H1 (cell line): ENCODE results near the gene GLS. TPM values are rescaled to one million over a fixed set of nuclear protein-coding genes. Genes with fewer than 3 reads are reported as not detected.

Experiments used
- CTCF ChIA-PET: fragments of 300-600 bp; sonication (Branson Sonifier 250); formaldehyde crosslinking; loops from one replicate; lab custom pipeline; 2021; ENCODE audit not compliant: partially characterized antibody; lab: Charles Lee
- POLR2A ChIA-PET: fragments of 300-600 bp; sonication (Branson Sonifier 250); formaldehyde crosslinking; loops from one replicate; lab custom pipeline; 2021; ENCODE audit warnings: inconsistent platforms; ENCODE audit not compliant: partially characterized antibody; lab: Charles Lee
- DNase-seq, 2 experiments: peaks; one replicate each; pipeline versions ENCODE4 v3.0.0 to v3.0.0-alpha.2; 2010 to 2022; ENCODE audit warnings: low spot score in 2 of 2, low read depth in 1 of 2, mixed read lengths in 1 of 2
- FAIRE-seq: peaks from 2 replicates; lab custom pipeline; 2011; peaks lifted over from hg19 to GRCh38; lab: Jason Lieb, UNC
- H2AFZ ChIP-seq: 2 replicates; pipeline ENCODE4 v1.8.1; 2012; ENCODE audit warnings: low read length, inconsistent platforms
- H2AK5ac ChIP-seq: 2 replicates; pipeline ENCODE4 v1.6.1; 2013; ENCODE audit warnings: low read depth, low read length
- H2BK120ac ChIP-seq: replicated peaks from 2 replicates; pipeline ENCODE3; 2013; ENCODE audit warnings: low read depth, low read length, inconsistent platforms
- H2BK12ac ChIP-seq: 2 replicates; pipeline ENCODE4 v1.6.1; 2013; ENCODE audit warnings: low read depth, low read length
- H2BK15ac ChIP-seq: 2 replicates; pipeline ENCODE4 v1.6.1; 2013; ENCODE audit warnings: low read length
- H2BK20ac ChIP-seq: 2 replicates; pipeline ENCODE4 v1.6.1; 2013; ENCODE audit warnings: low read length
- H2BK5ac ChIP-seq: 2 replicates; pipeline ENCODE4 v1.6.1; 2013; ENCODE audit warnings: low read depth, low read length
- H3K14ac ChIP-seq: 2 replicates; pipeline ENCODE4 v1.6.1; 2013; ENCODE audit warnings: inconsistent platforms; ENCODE audit not compliant: insufficient read length
- H3K18ac ChIP-seq: 2 replicates; pipeline ENCODE4 v1.6.1; 2013; ENCODE audit warnings: low read length; ENCODE audit errors: extremely low read depth
- H3K23ac ChIP-seq: 2 replicates; pipeline ENCODE4 v1.6.1; 2013; ENCODE audit warnings: inconsistent platforms; ENCODE audit not compliant: insufficient read length
- H3K23me2 ChIP-seq: 2 replicates; pipeline ENCODE4 v1.6.1; 2013; ENCODE audit warnings: low read depth, low read length
- H3K27ac ChIP-seq: 2 replicates; pipeline ENCODE4 v1.6.1; 2011; ENCODE audit warnings: low read depth, low read length, inconsistent platforms
- H3K27me3 ChIP-seq, 4 experiments: replicated peaks in 1 of 4; 1 replicate in 1 of 4; 2 replicates in 3 of 4; pipeline versions ENCODE4 v1.6.1 to v1.8.1; 2011 to 2013; ENCODE audit warnings: low read length in 3 of 4, mild to moderate bottlenecking in 3 of 4, inconsistent platforms in 2 of 4, mixed read lengths in 2 of 4, moderate library complexity in 1 of 4; ENCODE audit not compliant: control insufficient read depth in 3 of 4, insufficient read depth in 3 of 4; ENCODE audit errors: extremely low read depth in 1 of 4
- H3K36me3 ChIP-seq, 4 experiments: 2 replicates each; pipeline versions ENCODE4 v1.6.1 to v1.8.1; 2011 to 2013; ENCODE audit warnings: mild to moderate bottlenecking in 4 of 4, low read length in 3 of 4, moderate library complexity in 2 of 4, control low read depth in 1 of 4, inconsistent platforms in 1 of 4; ENCODE audit not compliant: insufficient read depth in 4 of 4, control insufficient read depth in 2 of 4
- H3K4ac ChIP-seq: replicated peaks from 2 replicates; pipeline ENCODE3; 2013; ENCODE audit warnings: low read length, low read depth, mixed read lengths, inconsistent platforms; ENCODE audit not compliant: insufficient read length
- H3K4me1 ChIP-seq, 4 experiments: replicated peaks in 1 of 4; 1 replicate in 1 of 4; 2 replicates in 3 of 4; pipeline versions ENCODE4 v1.6.1 to v1.8.1; 2011 to 2013; ENCODE audit warnings: low read length in 3 of 4, inconsistent platforms in 2 of 4, mixed read lengths in 1 of 4; ENCODE audit not compliant: insufficient read depth in 4 of 4, control insufficient read depth in 3 of 4
- H3K4me2 ChIP-seq, 2 experiments: 2 replicates each; pipeline versions ENCODE4 v1.6.1 to v1.8.1; 2011 to 2013; ENCODE audit warnings: low read depth in 2 of 2, low read length in 2 of 2, control low read depth in 1 of 2, inconsistent platforms in 1 of 2, mild to moderate bottlenecking in 1 of 2; ENCODE audit not compliant: insufficient read depth in 1 of 2
- H3K4me3 ChIP-seq, 4 experiments: fragments of 200-600, 300-600 bp in 1 of 4; sonication (generic), shearing (Covaris generic), sonication (Bioruptor Twin) in 1 of 4; 2 replicates each; pipeline versions ENCODE4 v1.5.1 to v1.8.1; 2011 to 2016; ENCODE audit warnings: low read length in 4 of 4, low read depth in 3 of 4, control low read depth in 2 of 4, inconsistent platforms in 2 of 4, mild to moderate bottlenecking in 2 of 4, mixed read lengths in 1 of 4, moderate library complexity in 1 of 4; ENCODE audit not compliant: insufficient read depth in 2 of 4; ENCODE audit errors: extremely low read depth in 1 of 4
- H3K56ac ChIP-seq: replicated peaks from 2 replicates; pipeline ENCODE3; 2013; ENCODE audit warnings: low read depth, mild to moderate bottlenecking, mixed read lengths, low read length, inconsistent platforms; ENCODE audit not compliant: insufficient read length
- H3K79me1 ChIP-seq: 2 replicates; pipeline ENCODE4 v1.6.1; 2013; ENCODE audit warnings: low read depth, low read length, control low read depth
- H3K79me2 ChIP-seq, 2 experiments: 2 replicates each; pipeline versions ENCODE4 v1.6.1 to v1.8.1; 2012 to 2013; ENCODE audit warnings: low read length in 2 of 2, mild to moderate bottlenecking in 2 of 2, inconsistent platforms in 1 of 2; ENCODE audit not compliant: insufficient read depth in 2 of 2, control insufficient read depth in 1 of 2
- H3K9ac ChIP-seq, 4 experiments: replicated peaks in 1 of 4; 1 replicate in 1 of 4; 2 replicates in 3 of 4; pipeline versions ENCODE4 v1.6.1 to v1.8.1; 2011 to 2013; ENCODE audit warnings: low read depth in 3 of 4, low read length in 3 of 4, control low read depth in 2 of 4, mild to moderate bottlenecking in 2 of 4, moderate library complexity in 2 of 4, inconsistent platforms in 1 of 4; ENCODE audit errors: extremely low read depth in 1 of 4
- H3K9me3 ChIP-seq, 2 experiments: 2 replicates each; pipeline versions ENCODE4 v1.6.1 to v1.8.1; 2012 to 2013; ENCODE audit warnings: mild to moderate bottlenecking in 2 of 2, moderate library complexity in 2 of 2, control low read depth in 1 of 2, inconsistent platforms in 1 of 2, low read depth in 1 of 2, low read length in 1 of 2, mixed read lengths in 1 of 2; ENCODE audit not compliant: insufficient read depth in 2 of 2
- H4K20me1 ChIP-seq, 2 experiments: replicated peaks in 1 of 2; 2 replicates each; pipeline versions ENCODE3 to v1.8.1; 2011 to 2013; ENCODE audit warnings: inconsistent platforms in 2 of 2, low read length in 2 of 2, mild to moderate bottlenecking in 1 of 2; ENCODE audit not compliant: insufficient read depth in 2 of 2, control insufficient read depth in 1 of 2
- H4K5ac ChIP-seq: 2 replicates; pipeline ENCODE4 v1.6.1; 2013; ENCODE audit warnings: low read length, low read depth, mixed read lengths, inconsistent platforms; ENCODE audit not compliant: insufficient read length
- H4K8ac ChIP-seq: 2 replicates; pipeline ENCODE4 v1.8.0; 2013; ENCODE audit warnings: mild to moderate bottlenecking, moderate library complexity, low read length, inconsistent platforms; ENCODE audit not compliant: insufficient read depth; ENCODE audit errors: extremely low read depth
- H4K91ac ChIP-seq: replicated peaks from 2 replicates; pipeline ENCODE3; 2013; ENCODE audit warnings: low read length, mixed read lengths, inconsistent platforms; ENCODE audit not compliant: insufficient read length
- BCL11A ChIP-seq, 2 experiments: IDR thresholded peaks; one replicate each; pipeline ENCODE4 v1.6.1; 2011; ENCODE audit warnings: low read depth in 2 of 2, low read length in 2 of 2, mild to moderate bottlenecking in 2 of 2
- POLR2A ChIP-seq, 2 experiments: IDR thresholded peaks; 1 replicate in 1 of 2; 2 replicates in 1 of 2; pipeline ENCODE4 v1.6.1; 2011; ENCODE audit warnings: low read depth in 2 of 2, low read length in 2 of 2, mild to moderate bottlenecking in 2 of 2; ENCODE audit errors: control extremely low read depth in 1 of 2
- SAP30 ChIP-seq: fragments of 300-600 bp; sonication (generic); IDR thresholded peaks from 2 replicates; pipeline ENCODE4 v1.7.1; 2012; ENCODE audit warnings: low read length, moderate library complexity, mild to moderate bottlenecking, inconsistent platforms; ENCODE audit not compliant: insufficient read depth, insufficient replicate concordance
- SP4 ChIP-seq: IDR thresholded peaks from 2 replicates; pipeline ENCODE4 v1.6.1; 2012; ENCODE audit warnings: low read length, inconsistent platforms
- TAF1 ChIP-seq: IDR thresholded peaks from 2 replicates; pipeline ENCODE4 v1.6.1; 2011; ENCODE audit warnings: mild to moderate bottlenecking, low read depth, low read length
- WGBS, 2 experiments: shearing (Covaris generic) in 1 of 2; methylation state at CpG; one replicate each; pipeline versions ENCODE4 v1.1.6 to v1.1.7; 2013 to 2015; ENCODE audit warnings: low lambda C conversion rate in 2 of 2, mixed read lengths in 2 of 2, inconsistent platforms in 1 of 2, low coverage in 1 of 2, missing lambda C conversion rate in 1 of 2; ENCODE audit not compliant: insufficient replicate concordance in 2 of 2, insufficient coverage in 1 of 2, insufficient read length in 1 of 2; ENCODE audit errors: extremely low coverage in 1 of 2, missing lambda C conversion rate in 1 of 2; 5-methylcytosine and 5-hydroxymethylcytosine counted together
- polyA plus RNA-seq, 7 experiments: library from polyadenylated mRNA; depleted of rRNA in 3 of 7; stranded (reverse) in 5 of 7; unstranded in 2 of 7; fragments of >200 nt in 5 of 7; fragments of 200-250 nt in 2 of 7; gene quantifications; 1 replicate in 5 of 7; 2 replicates in 1 of 7; 4 replicates in 1 of 7; pipeline versions ENCODE4 v1.2.1 to v1.2.3, GENCODE V29; 2011 to 2013; ENCODE audit warnings: missing spikeins in 2 of 7, mixed read lengths in 2 of 7
- total RNA-seq: library from RNA; stranded (reverse); fragmentation: NEBNext Ultra II Directional; extraction: Animal tissue kit (Norgen Biotek cat#: 25700); gene quantifications from 2 replicates; pipeline ENCODE4 v1.2.1, GENCODE V29; 2021

The GLS gene
- total and polyA plus RNA-seq, 2 of the 8 experiments (the other 6 are each of a cell fraction or from before 2014, with no cell fraction given) = 15.7 to 89.8 TPM

- H3K23me2 ChIP-seq = peaks cover 4% of the 10 kb centered on the region; the same call in 1 of the 2 replicates
- H3K9me3 ChIP-seq = no peaks in the 10 kb centered on the region
- H3K4me1 ChIP-seq = peaks cover 0 to 12% (median 2%) of the 10 kb centered on the region in 4 experiments; a peak in 2 of 7 replicates
- ChIA-PET CTCF (interaction anchor here (0.7 to 3.9 kb wide), 2 partner anchors 14 to 29 kb away, joined by 3 to 18 read pairs; no protein-coding TSS in a partner anchor), POLR2A (interaction anchor here (0.9 to 3.5 kb wide), 4 partner anchors 10 to 67 kb away, joined by 3 to 64 read pairs (median 28); no protein-coding TSS in a partner anchor)
- no peak overlapping the region for H4K5ac ChIP-seq
- H2BK5ac ChIP-seq = peak overlapping the region; percentile 53; the same call in 1 of the 2 replicates
- WGBS, 2 experiments = 50% methylated on average over 25 of the region's 28 CpGs; no CpG with 5 or more reads in 1 of the 2 experiments
- H2BK20ac ChIP-seq = no peak overlapping the region
- no peak overlapping the region for H3K14ac ChIP-seq
- no peak overlapping the region for H2BK120ac ChIP-seq
- H3K9ac ChIP-seq = peak overlapping the region in 1 of 4 experiments; percentile 54; a peak in 2 of 7 replicates
- H3K79me1 ChIP-seq = no peaks in the 10 kb centered on the region
- peaks cover 3 to 32% of the 10 kb centered on the region in 2 experiments; a peak in 3 of 4 replicates for H3K79me2 ChIP-seq
- 0 out of 2 replicates have a peak overlapping the region, but pooled peaks have one; percentile 54 for H4K8ac ChIP-seq
- H3K36me3 ChIP-seq = no peaks in the 10 kb centered on the region
- peak overlapping the region; percentile 87 to 98 for H3K4me2 ChIP-seq
- H2BK12ac ChIP-seq = peak overlapping the region; percentile 62; the same call in 1 of the 2 replicates
- H3K4ac ChIP-seq = no peak overlapping the region
- H4K91ac ChIP-seq = no peak overlapping the region
- DNase-seq (no peak), FAIRE-seq (peak; percentile 28)
- no peak overlapping the region; the same call in 1 of the 2 replicates for H3K18ac ChIP-seq
- peak overlapping the region; percentile 100 for H2AFZ ChIP-seq
- no peaks in the 10 kb centered on the region for H4K20me1 ChIP-seq
- no peaks in the 10 kb centered on the region for H3K27me3 ChIP-seq
- no peak overlapping the region for H2AK5ac ChIP-seq
- H3K27ac ChIP-seq = no peak overlapping the region
- no peak overlapping the region for H3K56ac ChIP-seq
- peak overlapping the region; percentile 47 to 78 (median 74) for H3K4me3 ChIP-seq
- H2BK15ac ChIP-seq = peak overlapping the region; percentile 65; the same call in 1 of the 2 replicates
- no peak overlapping the region for H3K23ac ChIP-seq
- TF ChIP-seq TAF1 = no peak
- no peak for TF ChIP-seq SAP30
- TF ChIP-seq SP4 = no peak
- TF ChIP-seq POLR2A (IDR thresholded peaks at IDR 0.05; ENCODE audit: control extremely low read depth in 1 of 2, low read depth in 2 of 2, low read length in 2 of 2) = no peak
- TF ChIP-seq BCL11A (IDR thresholded peaks at IDR 0.05; ENCODE audit: low read depth in 2 of 2, low read length in 2 of 2) = no peak
These were observed 895 bp upstream of the GLS start for GRCh38 chr2:190879474-190880377.
